Nephron progenitor cell (in vitro differentiated cells): ENCODE data around the gene ELOA2.
"Not testable (repeated sequence)": the region's sequence is repeated elsewhere in the genome, so short reads cannot be mapped to it uniquely, and the experiment has no call there.

ENCODE experiments used
- DNase-seq: peaks from one replicate; pipeline ENCODE4 v3.0.0; 2021
- H3K27ac Mint-ChIP-seq: 2 replicates; pipeline ENCODE4 v1.8.0; 2021; ENCODE audit warnings: mild to moderate bottlenecking, moderate library complexity, mixed read lengths
- H3K27me3 Mint-ChIP-seq: 2 replicates; pipeline ENCODE4 v1.8.0; 2021; ENCODE audit warnings: mild to moderate bottlenecking, low read depth, mixed read lengths; ENCODE audit not compliant: poor library complexity
- H3K36me3 Mint-ChIP-seq: 2 replicates; pipeline ENCODE4 v1.8.0; 2021; ENCODE audit warnings: low read depth, mixed read lengths
- H3K4me1 Mint-ChIP-seq: 2 replicates; pipeline ENCODE4 v1.8.0; 2021; ENCODE audit warnings: mixed read lengths
- H3K4me3 Mint-ChIP-seq: 2 replicates; pipeline ENCODE4 v1.8.0; 2021; ENCODE audit warnings: mild to moderate bottlenecking, moderate library complexity, mixed read lengths
- H3K9me3 Mint-ChIP-seq: 2 replicates; pipeline ENCODE4 v1.8.0; 2021; ENCODE audit warnings: mild to moderate bottlenecking, moderate library complexity, mixed read lengths
- TF ChIP-seq, protein P1 (sequence below): fragments of 200-600 bp; sonication (generic); IDR thresholded peaks from 2 replicates; pipeline ENCODE4 v1.5.0; 2021; ENCODE audit warnings: antibody characterized with exemption

The ELOA2 gene

DNA sequence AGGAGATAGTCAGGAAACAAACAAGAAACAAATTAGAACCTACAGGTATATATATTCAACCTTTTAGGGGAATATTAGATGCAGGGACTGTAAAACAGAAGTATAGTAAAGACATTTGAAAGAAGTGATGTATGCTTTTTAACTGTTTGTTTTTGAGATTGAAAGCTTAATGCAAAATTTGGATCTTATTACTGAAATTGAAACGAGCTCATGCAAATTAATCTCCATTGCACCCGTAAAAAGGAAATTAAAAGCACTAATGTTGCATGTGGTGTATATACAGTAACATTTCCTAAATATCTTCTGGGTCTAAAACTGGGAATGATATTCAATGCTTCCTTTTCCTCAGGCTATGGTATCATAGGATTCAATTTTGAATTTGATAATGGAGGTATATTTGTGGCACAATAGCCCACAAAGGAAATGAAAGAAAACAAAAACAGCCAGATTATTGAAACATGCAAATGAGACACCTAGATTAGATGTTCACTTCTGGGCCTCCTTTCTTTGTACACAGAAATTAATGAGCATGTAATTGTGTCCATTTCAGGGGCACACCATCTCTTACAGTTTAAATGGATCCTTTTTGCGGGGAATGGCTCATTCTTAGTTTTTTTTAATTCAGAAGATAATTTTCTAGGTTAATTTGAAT is 1.6 kb upstream of the ELOA2 start:
- Mint-ChIP-seq H3K4me3 (no peak overlapping the region), H3K27ac (no peak overlapping the region), H3K9me3 (no peaks in the 10 kb centered on the region), H3K36me3 (no peaks in the 10 kb centered on the region), H3K4me1 (peaks cover 23% of the 10 kb centered on the region), H3K27me3 (peaks cover 9% of the 10 kb centered on the region)
- TF ChIP-seq, protein P1, sequence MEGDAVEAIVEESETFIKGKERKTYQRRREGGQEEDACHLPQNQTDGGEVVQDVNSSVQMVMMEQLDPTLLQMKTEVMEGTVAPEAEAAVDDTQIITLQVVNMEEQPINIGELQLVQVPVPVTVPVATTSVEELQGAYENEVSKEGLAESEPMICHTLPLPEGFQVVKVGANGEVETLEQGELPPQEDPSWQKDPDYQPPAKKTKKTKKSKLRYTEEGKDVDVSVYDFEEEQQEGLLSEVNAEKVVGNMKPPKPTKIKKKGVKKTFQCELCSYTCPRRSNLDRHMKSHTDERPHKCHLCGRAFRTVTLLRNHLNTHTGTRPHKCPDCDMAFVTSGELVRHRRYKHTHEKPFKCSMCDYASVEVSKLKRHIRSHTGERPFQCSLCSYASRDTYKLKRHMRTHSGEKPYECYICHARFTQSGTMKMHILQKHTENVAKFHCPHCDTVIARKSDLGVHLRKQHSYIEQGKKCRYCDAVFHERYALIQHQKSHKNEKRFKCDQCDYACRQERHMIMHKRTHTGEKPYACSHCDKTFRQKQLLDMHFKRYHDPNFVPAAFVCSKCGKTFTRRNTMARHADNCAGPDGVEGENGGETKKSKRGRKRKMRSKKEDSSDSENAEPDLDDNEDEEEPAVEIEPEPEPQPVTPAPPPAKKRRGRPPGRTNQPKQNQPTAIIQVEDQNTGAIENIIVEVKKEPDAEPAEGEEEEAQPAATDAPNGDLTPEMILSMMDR: no peak
- DNase-seq: no peak

DNA sequence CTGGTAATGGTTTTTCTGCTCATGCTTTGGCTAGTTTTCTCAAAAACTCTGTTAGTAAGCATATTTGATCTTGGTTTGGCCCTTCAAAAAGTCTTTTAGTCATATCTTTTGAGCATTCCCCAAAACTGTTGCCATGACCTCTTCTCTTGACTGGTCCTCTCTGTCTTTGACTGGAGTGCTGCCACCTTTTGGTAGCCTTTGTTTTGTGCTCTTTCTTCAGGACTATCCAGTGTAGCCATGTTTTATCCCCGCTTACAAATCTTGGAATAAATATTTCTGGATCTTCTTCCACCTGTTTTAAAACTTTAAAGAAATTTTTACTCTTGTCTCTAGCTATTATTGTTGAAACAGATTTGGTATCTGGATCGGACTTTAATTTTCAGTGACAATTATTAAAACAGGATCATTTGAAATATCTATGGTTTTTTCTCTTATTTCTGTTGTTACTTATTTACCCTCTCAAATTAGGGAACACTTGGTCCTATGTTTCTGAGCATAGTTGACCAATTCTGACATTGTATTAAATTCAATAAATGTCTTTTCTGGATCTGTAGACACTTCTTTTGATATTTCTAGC is 965 bp upstream of the ELOA2 start:
- Mint-ChIP-seq H3K36me3 (no peaks in the 10 kb centered on the region), H3K9me3 (peaks cover 5% of the 10 kb centered on the region), H3K4me3 (no peak overlapping the region), H3K27ac (no peak overlapping the region), H3K4me1 (peaks cover 23% of the 10 kb centered on the region), H3K27me3 (peaks cover 11% of the 10 kb centered on the region)
- peak; percentile 21 for DNase-seq
- TF ChIP-seq, protein P1: peak; percentile 50

DNA sequence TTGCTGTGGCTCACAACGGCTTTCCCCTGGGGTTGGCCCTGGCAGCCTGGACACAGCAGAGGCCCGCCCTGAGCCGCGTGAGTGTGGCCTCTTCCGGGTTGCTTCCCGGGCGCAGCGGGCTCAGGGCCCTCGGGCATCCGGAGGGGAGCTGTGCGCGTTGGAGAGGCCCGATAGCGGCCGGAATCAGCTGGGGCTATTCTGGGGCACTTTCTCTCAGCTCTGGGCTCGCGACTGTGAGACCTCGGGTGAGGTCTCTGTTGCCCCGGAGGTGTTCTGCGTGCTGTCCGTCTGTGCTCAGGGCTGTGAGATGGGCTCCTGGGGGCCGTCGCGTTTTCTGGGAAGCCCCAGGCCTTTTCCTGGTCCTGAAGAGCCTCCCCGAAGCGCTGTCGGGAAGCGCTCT is 830 bp downstream of the ELOA2 start:
- not testable (repeated sequence) for DNase-seq, H3K4me3 Mint-ChIP-seq, H3K9me3 Mint-ChIP-seq, H3K36me3 Mint-ChIP-seq
- peaks cover 14% of the 10 kb centered on the region for H3K27me3 Mint-ChIP-seq
- peaks cover 23% of the 10 kb centered on the region for H3K4me1 Mint-ChIP-seq
- H3K27ac Mint-ChIP-seq: peak overlapping the region; percentile 91

DNA sequence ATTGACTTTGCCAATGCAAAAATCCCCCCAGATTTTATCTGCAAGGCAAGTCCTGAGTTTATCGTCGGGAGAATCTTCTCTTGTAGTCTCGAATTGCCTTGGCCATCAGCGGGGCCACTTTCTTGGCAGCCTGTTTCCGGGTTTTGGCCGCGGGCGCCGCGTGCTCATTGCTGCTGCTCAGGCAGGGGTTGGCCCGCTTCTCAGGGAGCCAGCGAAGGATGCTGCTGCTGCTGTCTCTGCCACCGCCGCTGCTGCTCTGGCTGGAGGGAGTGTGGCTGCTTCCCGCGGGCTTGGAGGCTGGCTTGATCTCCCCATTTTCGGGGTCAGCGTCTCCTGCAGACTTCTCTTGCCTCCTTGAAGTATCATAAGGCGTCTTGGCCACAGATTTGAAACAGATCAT is 2.5 kb downstream of the ELOA2 start:
- Mint-ChIP-seq H3K27me3 (peaks cover 14% of the 10 kb centered on the region), H3K27ac (no peak overlapping the region), H3K9me3 (peaks cover 10% of the 10 kb centered on the region), H3K36me3 (no peaks in the 10 kb centered on the region), H3K4me3 (no peak overlapping the region), H3K4me1 (peaks cover 23% of the 10 kb centered on the region)
- TF ChIP-seq, protein P1: no peak
- DNase-seq: no peak

DNA sequence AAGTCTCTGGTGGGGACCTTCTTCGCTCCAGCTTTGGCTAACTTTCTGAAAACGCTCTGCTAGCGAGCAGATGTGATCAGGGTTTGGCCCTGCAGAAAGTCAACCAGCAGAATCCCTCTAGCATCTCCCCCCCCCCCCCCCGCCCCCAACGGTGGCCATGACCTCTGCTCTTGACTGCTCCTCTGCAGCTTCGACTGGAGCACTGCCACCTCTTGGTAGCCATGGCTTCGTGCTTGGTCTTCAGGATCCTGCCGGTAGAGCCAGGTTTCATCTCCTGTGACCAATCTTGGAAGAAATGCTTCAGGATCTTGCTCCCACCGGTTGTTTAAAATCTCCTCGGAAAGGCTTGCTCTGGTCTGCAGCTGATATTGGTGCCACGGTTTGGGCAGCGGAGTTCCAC is 4.5 kb downstream of the ELOA2 start:
- H3K27ac Mint-ChIP-seq, DNase-seq, H3K4me3 Mint-ChIP-seq, H3K9me3 Mint-ChIP-seq, H3K36me3 Mint-ChIP-seq: not testable (repeated sequence)
- peaks cover 11% of the 10 kb centered on the region for H3K27me3 Mint-ChIP-seq
- peaks cover 18% of the 10 kb centered on the region for H3K4me1 Mint-ChIP-seq

DNA sequence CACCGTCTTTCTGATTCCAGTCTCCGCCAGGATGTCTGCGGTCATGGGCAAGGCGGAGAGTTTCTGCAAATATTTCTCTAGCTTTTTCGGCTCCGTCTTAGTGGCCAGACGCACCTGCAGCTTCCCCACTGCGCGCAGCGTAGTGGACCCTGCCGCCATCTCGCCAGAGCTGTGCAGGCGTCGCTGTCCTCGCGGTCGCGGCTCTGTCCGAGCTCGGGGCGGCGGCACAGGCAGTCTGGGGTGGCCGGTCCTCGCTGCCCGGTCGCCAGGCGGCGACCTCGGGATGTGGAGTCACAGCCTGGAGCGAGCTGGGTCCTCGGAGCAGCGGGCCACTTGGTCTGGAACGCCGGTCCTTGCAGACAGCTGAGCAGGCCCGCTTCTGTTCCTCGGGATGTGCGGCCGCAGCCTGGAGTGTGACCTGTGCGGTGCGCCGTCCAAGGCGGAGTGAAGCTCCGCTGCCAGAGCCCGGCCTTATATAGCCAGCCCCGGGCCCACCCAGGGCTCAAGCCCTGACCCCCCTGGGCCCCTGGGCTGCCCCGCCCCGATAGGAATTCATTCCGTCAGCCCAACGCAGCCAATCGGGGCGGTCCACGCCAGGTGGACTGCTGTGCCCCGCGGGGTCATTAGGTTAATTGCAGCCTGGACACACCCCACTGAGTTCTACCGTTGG is 5.6 kb downstream of the ELOA2 start:
- not testable (repeated sequence) for H3K4me3 Mint-ChIP-seq, DNase-seq, H3K27ac Mint-ChIP-seq, H3K27me3 Mint-ChIP-seq, H3K9me3 Mint-ChIP-seq, H3K36me3 Mint-ChIP-seq
- H3K4me1 Mint-ChIP-seq: peaks cover 13% of the 10 kb centered on the region

DNA sequence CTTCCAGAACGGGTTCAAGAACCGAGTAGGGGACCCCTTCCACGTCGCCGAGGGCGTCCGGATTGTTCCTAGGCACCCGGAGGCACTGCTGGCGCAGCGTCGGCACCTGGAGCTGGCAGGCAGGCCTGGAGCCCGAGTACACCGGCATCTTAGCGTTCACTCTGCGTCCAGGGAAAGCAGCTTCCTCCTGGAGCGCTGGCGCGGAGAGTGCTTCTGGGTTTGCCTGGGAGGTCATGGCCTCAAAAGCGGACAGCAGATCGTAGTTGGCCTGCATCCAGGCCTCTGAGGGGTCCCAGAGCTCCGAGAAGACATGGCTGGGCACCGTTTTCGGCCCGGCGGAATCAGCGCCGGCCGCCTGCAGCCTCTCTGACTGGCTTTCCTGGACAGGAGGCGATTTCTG is 6.7 kb downstream of the ELOA2 start:
- not testable (repeated sequence) for H3K9me3 Mint-ChIP-seq, DNase-seq, H3K27ac Mint-ChIP-seq, H3K4me1 Mint-ChIP-seq, H3K36me3 Mint-ChIP-seq, H3K4me3 Mint-ChIP-seq, H3K27me3 Mint-ChIP-seq

DNA sequence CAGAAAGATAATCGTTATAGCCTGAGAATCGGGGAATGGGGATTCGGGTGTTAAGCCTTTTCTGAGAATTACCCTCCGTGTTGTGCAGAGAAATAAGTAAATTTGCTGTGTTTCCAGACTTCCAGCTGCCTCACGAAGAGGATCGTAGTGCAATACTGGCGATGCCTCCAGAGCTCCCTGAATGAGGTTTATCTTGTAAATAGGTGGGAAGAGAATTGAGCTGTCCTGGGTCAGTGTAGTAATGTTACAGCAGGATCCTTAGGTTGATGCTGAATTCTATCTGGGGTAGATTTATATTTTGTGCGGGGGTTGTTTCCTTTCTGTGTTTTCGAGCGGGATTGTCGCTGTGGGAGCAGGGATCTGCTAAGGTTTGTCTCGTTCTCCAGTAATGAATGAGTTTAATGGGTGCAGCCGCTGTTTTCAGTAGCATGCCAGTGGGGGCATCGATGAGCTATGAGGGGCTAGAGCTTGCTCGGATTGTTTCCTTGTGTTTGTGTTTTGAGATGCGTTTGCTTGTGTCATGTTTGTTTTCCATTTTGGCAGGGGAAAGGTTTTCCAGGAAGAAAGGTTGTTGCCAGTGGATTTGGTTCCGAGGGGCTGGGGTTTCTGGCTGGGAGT is 9.8 kb downstream of the ELOA2 start:
- H3K27me3 Mint-ChIP-seq, H3K4me1 Mint-ChIP-seq, H3K4me3 Mint-ChIP-seq, DNase-seq, H3K36me3 Mint-ChIP-seq, H3K9me3 Mint-ChIP-seq, H3K27ac Mint-ChIP-seq: not testable (repeated sequence)

DNA sequence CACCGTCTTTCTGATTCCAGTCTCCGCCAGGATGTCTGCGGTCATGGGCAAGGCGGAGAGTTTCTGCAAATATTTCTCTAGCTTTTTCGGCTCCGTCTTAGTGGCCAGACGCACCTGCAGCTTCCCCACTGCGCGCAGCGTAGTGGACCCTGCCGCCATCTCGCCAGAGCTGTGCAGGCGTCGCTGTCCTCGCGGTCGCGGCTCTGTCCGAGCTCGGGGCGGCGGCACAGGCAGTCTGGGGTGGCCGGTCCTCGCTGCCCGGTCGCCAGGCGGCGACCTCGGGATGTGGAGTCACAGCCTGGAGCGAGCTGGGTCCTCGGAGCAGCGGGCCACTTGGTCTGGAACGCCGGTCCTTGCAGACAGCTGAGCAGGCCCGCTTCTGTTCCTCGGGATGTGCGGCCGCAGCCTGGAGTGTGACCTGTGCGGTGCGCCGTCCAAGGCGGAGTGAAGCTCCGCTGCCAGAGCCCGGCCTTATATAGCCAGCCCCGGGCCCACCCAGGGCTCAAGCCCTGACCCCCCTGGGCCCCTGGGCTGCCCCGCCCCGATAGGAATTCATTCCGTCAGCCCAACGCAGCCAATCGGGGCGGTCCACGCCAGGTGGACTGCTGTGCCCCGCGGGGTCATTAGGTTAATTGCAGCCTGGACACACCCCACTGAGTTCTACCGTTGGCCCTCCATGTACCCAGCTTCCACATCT is 11.5 kb downstream of the ELOA2 start:
- not testable (repeated sequence) for H3K4me3 Mint-ChIP-seq, H3K9me3 Mint-ChIP-seq, H3K27me3 Mint-ChIP-seq, DNase-seq, H3K4me1 Mint-ChIP-seq, H3K36me3 Mint-ChIP-seq, H3K27ac Mint-ChIP-seq

DNA sequence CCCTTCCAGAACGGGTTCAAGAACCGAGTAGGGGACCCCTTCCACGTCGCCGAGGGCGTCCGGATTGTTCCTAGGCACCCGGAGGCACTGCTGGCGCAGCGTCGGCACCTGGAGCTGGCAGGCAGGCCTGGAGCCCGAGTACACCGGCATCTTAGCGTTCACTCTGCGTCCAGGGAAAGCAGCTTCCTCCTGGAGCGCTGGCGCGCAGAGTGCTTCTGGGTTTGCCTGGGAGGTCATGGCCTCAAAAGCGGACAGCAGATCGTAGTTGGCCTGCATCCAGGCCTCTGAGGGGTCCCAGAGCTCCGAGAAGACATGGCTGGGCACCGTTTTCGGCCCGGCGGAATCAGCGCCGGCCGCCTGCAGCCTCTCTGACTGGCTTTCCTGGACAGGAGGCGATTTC is 12.6 kb downstream of the ELOA2 start:
- H3K36me3 Mint-ChIP-seq, DNase-seq, H3K27ac Mint-ChIP-seq: not testable (repeated sequence)

DNA sequence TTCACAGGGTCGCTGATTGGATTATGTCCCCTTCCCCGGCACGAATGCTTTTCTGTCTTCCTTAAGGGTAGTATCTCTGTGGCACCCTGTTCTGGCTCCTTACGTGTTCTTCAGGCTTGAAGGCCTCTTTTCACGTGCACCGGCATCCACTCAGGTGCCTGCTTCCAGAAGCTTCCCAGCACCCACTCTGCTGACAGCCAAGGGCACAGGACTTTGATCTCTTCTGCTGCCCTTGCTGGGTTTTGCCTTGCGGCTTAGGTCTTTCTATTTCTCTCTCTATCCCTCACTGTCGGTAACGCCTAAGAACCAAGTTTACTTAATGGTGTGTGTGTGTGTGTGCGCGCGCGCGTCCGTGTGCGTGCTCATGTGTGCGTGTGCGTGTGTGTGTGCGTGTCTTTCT is 14.7 kb downstream of the ELOA2 start:
- not testable (repeated sequence) for H3K36me3 Mint-ChIP-seq, H3K4me1 Mint-ChIP-seq, DNase-seq, H3K9me3 Mint-ChIP-seq, H3K27me3 Mint-ChIP-seq, H3K27ac Mint-ChIP-seq, H3K4me3 Mint-ChIP-seq

More for the DNA sequence above, 12.6 kb downstream of the ELOA2 start:
- not testable (repeated sequence) for H3K4me1 Mint-ChIP-seq, H3K4me3 Mint-ChIP-seq, H3K9me3 Mint-ChIP-seq, H3K27me3 Mint-ChIP-seq
